NCI-H1417 (cell line): ENCODE results near the gene GAD2.
"Not testable (repeated sequence)": the region's sequence is repeated elsewhere in the genome, so short reads cannot be mapped to it uniquely, and the experiment has no call there.

Experiments used
- DNase-seq, 3 experiments: peaks; one replicate each; lab custom pipeline; 2025; lab: John Stamatoyannopoulos, UW

The GAD2 gene

GRCh38 chr10:26314265-26315013, 97.9 kb downstream of the GAD2 start:
- DNase-seq: no peak

DNA sequence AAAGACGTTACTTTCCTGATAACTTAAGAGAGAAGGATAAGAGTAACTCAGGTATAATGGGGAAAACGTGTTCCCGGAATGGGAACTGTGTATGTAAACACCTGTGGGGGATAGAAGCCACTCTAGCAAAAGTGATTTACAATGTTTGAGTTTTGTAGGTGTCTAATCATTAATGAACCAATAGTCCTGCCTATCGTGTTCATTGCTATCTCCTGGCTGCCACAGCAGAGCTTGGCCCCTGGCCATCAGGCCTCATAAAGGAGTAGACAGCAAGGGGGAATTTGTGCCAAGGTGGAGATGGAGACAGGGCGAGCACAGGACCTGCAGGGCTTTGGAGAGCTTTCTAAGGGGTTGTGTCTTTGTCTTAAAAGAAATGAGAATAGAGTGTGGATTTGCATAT, 102.1 kb downstream of the GAD2 start:
- DNase-seq: no peak

DNA sequence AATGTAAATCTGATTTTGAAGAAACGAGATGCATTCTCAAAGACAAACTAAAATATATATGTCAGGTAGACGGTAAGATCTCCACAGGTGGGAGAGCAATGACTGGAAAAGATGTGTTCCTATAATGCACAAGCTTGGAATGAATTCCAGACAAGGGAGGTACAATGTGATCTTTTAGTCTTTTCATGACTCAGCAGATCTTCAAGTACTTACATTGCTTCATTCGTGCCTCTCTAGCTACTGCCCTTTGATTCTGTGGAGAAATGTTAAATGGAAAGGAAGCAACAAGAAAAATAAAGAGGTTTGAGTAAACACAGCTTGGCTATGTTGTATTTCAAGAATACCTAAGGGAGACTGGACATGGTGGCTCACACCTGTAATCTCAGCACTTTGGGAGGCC, 106.6 kb downstream of the GAD2 start:
- DNase-seq: no peak

DNA sequence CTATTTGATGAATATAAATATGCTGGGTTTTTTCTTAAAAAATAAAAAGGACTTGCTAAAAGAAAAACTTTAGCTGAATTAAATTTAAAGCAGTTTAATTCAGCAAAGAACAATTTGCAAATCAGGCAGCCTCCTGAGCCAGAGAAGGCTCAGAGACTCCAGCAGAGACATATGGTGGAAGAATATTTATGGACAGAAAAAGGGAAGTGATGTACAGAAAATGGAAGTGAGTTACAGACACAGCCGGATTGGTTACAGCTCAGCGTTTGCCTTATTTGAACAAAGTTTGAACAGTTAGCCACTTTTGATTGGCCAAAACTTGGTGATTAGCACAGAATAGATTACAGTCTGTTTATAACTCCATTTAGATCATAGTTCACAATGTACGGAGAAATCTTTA, 110.3 kb downstream of the GAD2 start:
- no peak for DNase-seq

- no peak for DNase-seq
Measured at GRCh38 chr10:26327811-26328210, 111.2 kb downstream of the GAD2 start.

DNA sequence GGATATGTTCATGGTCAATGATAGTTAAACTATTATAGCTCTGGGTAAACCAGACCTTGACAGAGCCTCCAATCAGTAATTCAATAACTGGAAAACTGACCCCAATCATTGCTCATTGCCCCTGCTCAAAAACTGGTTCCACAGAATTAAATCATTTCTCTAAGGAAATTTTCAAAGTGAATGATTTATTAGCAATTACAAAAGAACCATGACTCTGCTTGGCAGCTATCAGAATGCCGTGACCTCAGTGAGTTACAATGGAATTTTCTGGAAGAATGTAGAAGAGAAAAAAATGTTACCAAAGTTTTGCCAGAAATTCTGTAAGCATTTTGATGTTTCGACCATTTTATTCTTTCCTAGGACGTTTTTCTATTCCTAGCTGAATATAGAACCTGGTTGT, 114.8 kb downstream of the GAD2 start:
- no peak for DNase-seq

- DNase-seq: no peak
Measured at GRCh38 chr10:26334232-26334931, 117.8 kb downstream of the GAD2 start.

DNA sequence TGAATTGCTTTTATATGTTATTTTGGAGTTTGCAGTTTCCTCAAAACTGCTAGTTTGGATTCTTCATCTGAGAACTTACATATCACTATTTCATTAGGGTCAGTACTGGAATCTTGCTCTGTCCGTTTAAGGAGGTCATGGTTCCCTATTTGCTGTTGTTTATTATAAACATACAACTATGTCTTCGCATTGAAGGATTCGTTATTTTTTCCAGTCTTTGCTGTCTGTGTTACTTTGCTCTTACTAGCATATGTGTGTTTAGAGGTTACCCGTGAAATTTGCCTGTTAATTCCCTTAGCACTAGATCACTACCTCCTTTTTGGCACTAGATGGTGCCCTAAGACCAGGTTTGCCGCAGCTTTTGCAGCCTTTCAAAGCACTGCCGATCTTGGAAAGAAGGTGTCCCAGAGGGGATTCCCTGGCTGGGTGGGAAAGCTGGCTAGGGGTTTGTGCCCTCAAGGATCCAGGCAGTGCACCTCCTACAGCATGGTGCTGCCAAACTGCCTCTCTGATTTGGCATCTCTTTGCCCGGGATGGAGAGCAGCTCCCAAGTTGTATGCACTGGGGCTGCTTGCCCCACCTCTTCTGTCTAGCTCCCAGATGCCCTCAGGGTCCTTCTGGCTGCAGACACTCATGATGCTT, 118.5 kb downstream of the GAD2 start:
- peak; percentile 17 to 76 (median 28) for DNase-seq

- DNase-seq: no peak
Measured at GRCh38 chr10:26335574-26336093, 119.1 kb downstream of the GAD2 start.

DNA sequence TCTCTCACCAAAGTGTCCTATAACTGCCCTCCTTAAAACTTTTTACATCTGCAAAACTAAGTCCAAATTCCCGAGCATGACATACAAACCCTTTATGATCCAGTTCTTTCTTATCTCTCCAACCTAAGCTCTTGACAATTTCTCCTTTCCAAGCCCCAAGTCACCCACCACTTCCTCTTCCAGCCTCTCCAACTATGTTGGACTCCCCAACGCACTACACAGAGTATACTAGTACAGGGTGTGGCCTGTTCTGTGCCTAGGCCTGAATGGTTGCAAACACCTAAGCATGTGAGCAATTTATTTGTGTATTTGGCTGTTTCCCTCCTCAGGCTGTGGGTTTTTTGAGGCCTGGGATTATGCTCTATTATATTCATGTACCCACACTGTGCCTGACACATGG, 120.4 kb downstream of the GAD2 start:
- no peak for DNase-seq

- no peak for DNase-seq
Measured at GRCh38 chr10:26341701-26342100, 125.1 kb downstream of the GAD2 start.

GRCh38 chr10:26348821-26349417, 132.3 kb downstream of the GAD2 start:
- DNase-seq: not testable (repeated sequence)
